OCI-LY1 (cell line): ENCODE results near the gene DGCR6L.

ENCODE experiments used
- H2AFZ ChIP-seq: fragments of 200-600 bp; sonication (generic), shearing (Covaris generic); 2 replicates; pipeline ENCODE4 v1.6.0; 2014; ENCODE audit warnings: antibody characterized with exemption, mild to moderate bottlenecking, low read length
- H3F3A ChIP-seq: fragments of 200-600 bp; sonication (generic), shearing (Covaris generic); 2 replicates; pipeline ENCODE4 v1.6.0; 2014; ENCODE audit warnings: mild to moderate bottlenecking, antibody characterized with exemption, low read length, moderate library complexity; ENCODE audit not compliant: insufficient read depth
- H3K27ac ChIP-seq: fragments of 200-600 bp; sonication (generic); 2 replicates; pipeline ENCODE4 v1.5.1; 2014; ENCODE audit warnings: low read length, mixed run types, mild to moderate bottlenecking, low read depth; ENCODE audit not compliant: poor library complexity, severe bottlenecking
- H3K27me3 ChIP-seq: fragments of 200-600 bp; sonication (generic); 2 replicates; pipeline ENCODE4 v1.6.0; 2014; ENCODE audit warnings: antibody characterized with exemption, mild to moderate bottlenecking, low read length, moderate library complexity; ENCODE audit not compliant: insufficient read depth
- H3K36me3 ChIP-seq: fragments of 200-600 bp; sonication (generic); 2 replicates; pipeline ENCODE4 v1.6.1; 2014; ENCODE audit warnings: mild to moderate bottlenecking, antibody characterized with exemption, low read length, moderate library complexity, mixed read lengths; ENCODE audit not compliant: insufficient read depth
- H3K4me1 ChIP-seq: fragments of 200-600 bp; sonication (generic); 2 replicates; pipeline ENCODE4 v1.5.1; 2014; ENCODE audit warnings: mild to moderate bottlenecking, low read length, moderate library complexity; ENCODE audit not compliant: insufficient read depth, severe bottlenecking
- H3K4me2 ChIP-seq: fragments of 200-600 bp; sonication (generic), shearing (Covaris generic); 2 replicates; pipeline ENCODE4 v1.6.1; 2014; ENCODE audit warnings: low read length
- H3K4me3 ChIP-seq: fragments of 200-600 bp; sonication (generic); 2 replicates; pipeline ENCODE4 v1.5.1; 2014; ENCODE audit warnings: low read length, low read depth, mild to moderate bottlenecking, mixed read lengths; ENCODE audit not compliant: poor library complexity, severe bottlenecking
- H3K79me2 ChIP-seq: fragments of 200-600 bp; shearing (Covaris generic); 2 replicates; pipeline ENCODE4 v1.6.1; 2016; ENCODE audit warnings: mixed run types, low read length, mixed read lengths; ENCODE audit not compliant: insufficient read depth
- H3K9ac ChIP-seq: fragments of 200-600 bp; sonication (generic), shearing (Covaris generic); 2 replicates; pipeline ENCODE4 v1.6.1; 2014; ENCODE audit warnings: mild to moderate bottlenecking, low read length, mixed read lengths
- H3K9me2 ChIP-seq: fragments of 200-600 bp; sonication (generic), shearing (Covaris generic); 2 replicates; pipeline ENCODE4 v1.6.1; 2014; ENCODE audit warnings: low read depth, mild to moderate bottlenecking, low read length, mixed read lengths
- H3K9me3 ChIP-seq: fragments of 200-600 bp; shearing (Covaris generic); 2 replicates; pipeline ENCODE4 v1.6.1; 2014; ENCODE audit warnings: low read length, mixed read lengths
- H4K20me1 ChIP-seq: fragments of 200-600 bp; sonication (generic), shearing (Covaris generic); 2 replicates; pipeline ENCODE4 v1.6.0; 2016; ENCODE audit warnings: mild to moderate bottlenecking, low read length; ENCODE audit not compliant: insufficient read depth
- EZH2 ChIP-seq: fragments of 200-600 bp; sonication (generic), shearing (Covaris generic); IDR thresholded peaks from 2 replicates; pipeline ENCODE4 v1.8.0; 2017; ENCODE audit warnings: borderline replicate concordance, mixed run types, mild to moderate bottlenecking, antibody characterized with exemption, low read length, moderate library complexity, mixed read lengths
- TF ChIP-seq, protein P1 (sequence below): fragments of 200-600 bp; sonication (generic), shearing (Covaris generic); IDR thresholded peaks from 2 replicates; pipeline ENCODE4 v1.5.1; 2017; ENCODE audit warnings: mild to moderate bottlenecking, antibody characterized with exemption, low read length, moderate library complexity, mixed read lengths

The DGCR6L gene

DNA sequence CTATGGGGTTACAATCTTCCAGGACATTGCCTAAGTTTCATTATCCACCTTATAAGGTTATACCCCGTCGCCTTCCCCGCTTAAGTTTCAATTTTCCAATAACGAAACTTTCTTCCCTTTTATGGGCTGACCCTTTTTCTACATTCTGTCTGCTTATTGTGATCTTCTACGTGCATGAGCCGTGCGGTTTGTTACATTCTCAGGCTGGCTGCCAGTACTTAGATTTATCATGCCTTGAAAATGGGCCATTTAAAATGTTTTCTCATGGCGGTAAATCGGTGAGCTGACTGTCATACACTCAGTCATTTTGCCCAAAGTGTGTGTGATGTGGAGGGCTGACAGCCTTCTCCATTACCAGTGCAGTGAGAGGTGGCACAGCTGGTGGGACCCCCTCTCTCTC is 23.3 kb downstream of the DGCR6L start:
- H3K79me2 ChIP-seq: no peaks in the 10 kb centered on the region
- TF ChIP-seq EZH2: no peak
- TF ChIP-seq, protein P1, sequence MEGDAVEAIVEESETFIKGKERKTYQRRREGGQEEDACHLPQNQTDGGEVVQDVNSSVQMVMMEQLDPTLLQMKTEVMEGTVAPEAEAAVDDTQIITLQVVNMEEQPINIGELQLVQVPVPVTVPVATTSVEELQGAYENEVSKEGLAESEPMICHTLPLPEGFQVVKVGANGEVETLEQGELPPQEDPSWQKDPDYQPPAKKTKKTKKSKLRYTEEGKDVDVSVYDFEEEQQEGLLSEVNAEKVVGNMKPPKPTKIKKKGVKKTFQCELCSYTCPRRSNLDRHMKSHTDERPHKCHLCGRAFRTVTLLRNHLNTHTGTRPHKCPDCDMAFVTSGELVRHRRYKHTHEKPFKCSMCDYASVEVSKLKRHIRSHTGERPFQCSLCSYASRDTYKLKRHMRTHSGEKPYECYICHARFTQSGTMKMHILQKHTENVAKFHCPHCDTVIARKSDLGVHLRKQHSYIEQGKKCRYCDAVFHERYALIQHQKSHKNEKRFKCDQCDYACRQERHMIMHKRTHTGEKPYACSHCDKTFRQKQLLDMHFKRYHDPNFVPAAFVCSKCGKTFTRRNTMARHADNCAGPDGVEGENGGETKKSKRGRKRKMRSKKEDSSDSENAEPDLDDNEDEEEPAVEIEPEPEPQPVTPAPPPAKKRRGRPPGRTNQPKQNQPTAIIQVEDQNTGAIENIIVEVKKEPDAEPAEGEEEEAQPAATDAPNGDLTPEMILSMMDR: no peak
- H3K4me3 ChIP-seq: no peak overlapping the region
- no peak overlapping the region for H3K4me2 ChIP-seq
- H4K20me1 ChIP-seq: no peaks in the 10 kb centered on the region
- H3K9me3 ChIP-seq: no peaks in the 10 kb centered on the region
- no peak overlapping the region for H3K27ac ChIP-seq
- H3K27me3 ChIP-seq: peaks cover 9% of the 10 kb centered on the region; the same call in 1 of the 2 replicates
- H3K36me3 ChIP-seq: no peaks in the 10 kb centered on the region
- no peak overlapping the region for H2AFZ ChIP-seq
- H3K4me1 ChIP-seq: no peaks in the 10 kb centered on the region
- H3K9ac ChIP-seq: no peak overlapping the region
- H3F3A ChIP-seq: no peaks in the 10 kb centered on the region
- no peaks in the 10 kb centered on the region for H3K9me2 ChIP-seq

DNA sequence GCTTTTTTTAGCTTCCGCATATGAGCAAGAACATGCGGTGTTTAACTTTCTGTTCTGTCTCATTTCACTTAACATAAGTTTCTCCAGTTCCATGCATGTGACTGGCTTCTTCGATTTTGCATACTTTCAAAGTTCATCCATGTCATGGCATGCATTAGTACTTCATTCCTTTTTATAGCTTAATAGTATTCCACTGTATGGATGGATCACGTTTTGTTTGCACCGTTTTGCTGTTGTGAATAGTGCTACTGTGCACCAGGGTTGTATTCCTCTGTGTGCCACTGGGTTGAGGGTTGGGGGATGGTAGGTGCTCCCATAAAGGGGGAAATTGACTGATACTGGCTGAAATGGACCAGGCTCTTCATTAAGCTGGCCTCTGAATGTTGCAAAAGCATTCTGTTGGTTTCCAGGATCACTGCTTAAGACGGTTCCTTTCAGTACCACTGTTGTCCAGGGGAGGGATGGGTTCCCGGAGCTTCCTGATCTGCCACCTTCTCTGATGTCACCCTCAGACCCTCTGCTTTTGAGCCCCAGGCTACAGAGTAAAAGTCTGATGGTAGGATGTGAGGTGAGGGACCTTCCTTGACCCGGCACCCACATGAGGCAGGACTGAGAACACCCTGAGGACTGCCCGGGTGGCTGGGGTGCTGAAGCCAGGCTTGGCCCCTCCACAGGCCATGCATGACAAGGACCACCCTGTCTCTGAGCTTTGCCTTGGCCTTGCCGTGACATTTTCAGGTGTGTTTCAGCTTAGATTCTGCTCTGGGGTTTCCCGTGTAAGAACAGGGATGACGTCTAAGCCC is 24.4 kb downstream of the DGCR6L start:
- TF ChIP-seq EZH2: no peak
- TF ChIP-seq, protein P1: no peak
- H3K4me1 ChIP-seq: no peaks in the 10 kb centered on the region

DNA sequence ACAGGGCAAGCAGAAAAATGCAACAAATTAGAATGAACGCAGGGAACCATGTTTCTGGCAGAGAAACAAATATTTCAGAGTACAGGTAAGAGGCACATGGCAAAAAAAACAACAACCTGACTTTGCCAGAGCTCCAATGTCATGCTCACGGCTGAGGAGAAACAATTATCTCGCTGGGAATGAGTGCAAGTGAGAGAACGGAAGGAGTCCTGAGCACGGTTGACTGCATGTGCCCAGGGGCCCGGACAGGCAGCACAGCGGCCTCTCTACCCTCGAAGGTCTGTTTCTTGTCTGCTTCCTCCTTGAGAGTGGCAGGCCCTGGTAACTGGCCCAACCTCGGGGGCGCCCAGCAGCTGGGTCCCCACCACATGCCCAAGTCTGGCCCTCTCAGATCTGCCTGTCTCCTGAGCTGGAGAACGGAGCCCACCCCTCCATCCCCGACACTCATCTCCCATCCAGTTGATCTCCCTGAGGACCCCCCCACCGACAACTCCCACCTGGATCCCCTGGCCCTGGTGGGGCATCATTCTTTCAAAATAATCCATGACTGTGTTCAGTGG is 27.1 kb downstream of the DGCR6L start:
- no peak for TF ChIP-seq EZH2
- TF ChIP-seq, protein P1: no peak
- no peaks in the 10 kb centered on the region for H3K4me1 ChIP-seq
- H3K27me3 ChIP-seq: peaks cover 9% of the 10 kb centered on the region; the same call in 1 of the 2 replicates
- no peaks in the 10 kb centered on the region for H3K9me3 ChIP-seq
- no peaks in the 10 kb centered on the region for H3K9me2 ChIP-seq
- no peaks in the 10 kb centered on the region for H4K20me1 ChIP-seq
- no peaks in the 10 kb centered on the region for H3K36me3 ChIP-seq
- no peak overlapping the region for H3K4me3 ChIP-seq
- no peaks in the 10 kb centered on the region for H3K79me2 ChIP-seq
- H2AFZ ChIP-seq: no peak overlapping the region
- no peak overlapping the region for H3K27ac ChIP-seq
- no peak overlapping the region for H3K4me2 ChIP-seq
- H3K9ac ChIP-seq: no peak overlapping the region
- H3F3A ChIP-seq: no peaks in the 10 kb centered on the region

More for the DNA sequence above, 24.4 kb downstream of the DGCR6L start:
- H3F3A ChIP-seq: no peaks in the 10 kb centered on the region
- H3K9me2 ChIP-seq: no peaks in the 10 kb centered on the region
- no peaks in the 10 kb centered on the region for H4K20me1 ChIP-seq
- no peaks in the 10 kb centered on the region for H3K9me3 ChIP-seq
- no peaks in the 10 kb centered on the region for H3K36me3 ChIP-seq
- no peaks in the 10 kb centered on the region for H3K79me2 ChIP-seq
- no peak overlapping the region for H3K9ac ChIP-seq
- no peak overlapping the region for H3K4me2 ChIP-seq
- H3K27me3 ChIP-seq: peaks cover 9% of the 10 kb centered on the region; the same call in 1 of the 2 replicates
- H3K4me3 ChIP-seq: no peak overlapping the region
- H3K27ac ChIP-seq: no peak overlapping the region
- no peak overlapping the region for H2AFZ ChIP-seq
